ENCODE results near the gene ZNF503.

The ZNF503 gene

DNA sequence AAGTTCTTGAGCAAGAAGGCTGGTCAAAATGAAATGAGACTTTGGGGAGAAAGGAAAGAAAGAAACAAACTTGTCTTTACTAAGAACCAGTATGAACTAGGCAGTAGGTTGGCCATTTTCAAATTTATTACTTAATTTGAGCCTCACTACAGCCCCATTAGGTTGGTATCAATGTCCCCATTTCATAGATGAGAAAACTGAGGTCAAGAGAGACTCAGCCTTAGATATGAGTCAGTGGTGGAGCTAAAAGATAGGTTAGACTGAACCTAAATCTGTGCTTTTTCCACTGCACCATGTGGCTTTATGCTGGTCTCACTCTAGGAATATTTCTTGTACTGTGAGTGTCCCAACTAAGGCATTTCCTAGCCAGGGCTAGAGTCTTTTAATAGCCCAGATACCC lies 8.8 kb downstream of the ZNF503 start:
- H3K9me2 ChIP-seq (replicated peaks; ENCODE audit: insufficient read depth, low read length): no peaks in the 10 kb centered on the region

DNA sequence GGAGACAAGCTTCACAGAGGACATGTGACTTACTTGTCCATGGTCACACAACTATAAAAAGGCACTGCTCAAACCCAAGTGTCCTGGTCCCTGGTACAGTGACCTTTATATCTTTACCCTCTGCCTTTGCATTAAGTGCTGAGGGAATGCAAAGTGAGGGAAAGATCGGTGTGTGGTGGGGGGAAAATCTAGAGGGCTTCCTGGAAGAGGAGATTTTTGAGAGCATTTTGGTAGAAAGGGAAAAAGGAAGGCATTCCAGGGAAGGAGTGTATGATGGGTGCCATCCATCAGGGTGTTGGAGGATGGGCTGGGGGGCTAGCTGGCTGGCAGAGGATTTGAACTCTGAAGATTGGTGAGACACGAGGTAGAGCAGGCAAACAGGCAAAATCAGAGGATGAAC lies 9.3 kb downstream of the ZNF503 start:
- H3K27ac ChIP-seq (ENCODE audit: low read depth, low read length): no peak overlapping the region
- no peaks in the 10 kb centered on the region for H3K9me3 ChIP-seq (ENCODE audit: insufficient read depth, low read length)
- no peaks in the 10 kb centered on the region for H4K20me1 ChIP-seq (ENCODE audit: low read depth, low read length)
- H3K27me3 ChIP-seq (ENCODE audit: low read length): no peaks in the 10 kb centered on the region
- H3F3A ChIP-seq (ENCODE audit: insufficient read depth): no peaks in the 10 kb centered on the region
- H3K79me2 ChIP-seq (ENCODE audit: insufficient read depth, low read length): no peaks in the 10 kb centered on the region
- H2AFZ ChIP-seq (ENCODE audit: low read depth, low read length, severe bottlenecking): no peak overlapping the region
- no peaks in the 10 kb centered on the region for H3K36me3 ChIP-seq (ENCODE audit: low read length)
- no peak overlapping the region for H3K4me3 ChIP-seq (ENCODE audit: insufficient read depth, low read length, poor library complexity, severe bottlenecking)
- H3K9ac ChIP-seq (ENCODE audit: low read length): no peak overlapping the region
- H3K4me2 ChIP-seq (ENCODE audit: low read depth, low read length, poor library complexity, severe bottlenecking): no peak overlapping the region
- no peaks in the 10 kb centered on the region for H3K9me2 ChIP-seq (replicated peaks; ENCODE audit: insufficient read depth, low read length)
- TF ChIP-seq EZH2phosphoT487 (conservative IDR thresholded peaks at IDR 0.05; ENCODE audit: low read length) (no peak), CTCF (IDR thresholded peaks at IDR 0.05; ENCODE audit: insufficient read depth, low read length, poor library complexity, severe bottlenecking) (no peak)

More for the DNA sequence above, 8.8 kb downstream of the ZNF503 start:
- Histone ChIP-seq H2AFZ (ENCODE audit: low read depth, low read length, severe bottlenecking) (no peak overlapping the region), H4K20me1 (ENCODE audit: low read depth, low read length) (no peaks in the 10 kb centered on the region), H3K4me3 (ENCODE audit: insufficient read depth, low read length, poor library complexity, severe bottlenecking) (no peak overlapping the region), H3K4me2 (ENCODE audit: low read depth, low read length, poor library complexity, severe bottlenecking) (no peak overlapping the region), H3K9me3 (ENCODE audit: insufficient read depth, low read length) (no peaks in the 10 kb centered on the region), H3F3A (ENCODE audit: insufficient read depth) (no peaks in the 10 kb centered on the region), H3K9ac (ENCODE audit: low read length) (no peak overlapping the region), H3K27ac (ENCODE audit: low read depth, low read length) (no peak overlapping the region), H3K79me2 (ENCODE audit: insufficient read depth, low read length) (no peaks in the 10 kb centered on the region), H3K36me3 (ENCODE audit: low read length) (no peaks in the 10 kb centered on the region), H3K27me3 (ENCODE audit: low read length) (no peaks in the 10 kb centered on the region)
- no peak for TF ChIP-seq EZH2phosphoT487 (conservative IDR thresholded peaks at IDR 0.05; ENCODE audit: low read length)
- TF ChIP-seq CTCF (IDR thresholded peaks at IDR 0.05; ENCODE audit: insufficient read depth, low read length, poor library complexity, severe bottlenecking): no peak

DNA sequence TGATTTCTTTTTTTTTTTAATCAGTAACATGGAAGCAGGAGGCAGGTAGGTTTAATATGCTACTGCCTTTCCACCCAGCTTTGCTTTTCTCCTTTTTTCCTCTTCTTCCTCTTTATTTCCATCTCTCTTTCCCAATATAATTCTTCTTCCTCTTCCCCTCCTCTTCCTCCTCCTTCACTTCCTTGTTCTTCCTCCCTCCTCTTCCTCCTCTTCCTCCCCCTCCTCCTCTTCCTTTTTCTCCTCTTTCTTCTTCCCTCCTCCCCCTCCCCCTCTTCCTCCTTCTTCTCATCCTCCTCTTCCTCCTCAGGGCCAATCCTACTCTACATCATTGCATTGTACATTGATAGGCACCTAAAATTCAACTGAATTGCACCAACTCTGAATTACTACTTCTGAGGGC lies 11.4 kb downstream of the ZNF503 start:
- Histone ChIP-seq H3K36me3 (ENCODE audit: low read length) (no peaks in the 10 kb centered on the region), H3K4me3 (ENCODE audit: insufficient read depth, low read length, poor library complexity, severe bottlenecking) (no peak overlapping the region), H3K4me2 (ENCODE audit: low read depth, low read length, poor library complexity, severe bottlenecking) (no peak overlapping the region)

More for the DNA sequence above, 11.4 kb downstream of the ZNF503 start:
- H2AFZ ChIP-seq (ENCODE audit: low read depth, low read length, severe bottlenecking): no peak overlapping the region
- H3K27me3 ChIP-seq (ENCODE audit: low read length): no peaks in the 10 kb centered on the region
- no peak for TF ChIP-seq EZH2phosphoT487 (conservative IDR thresholded peaks at IDR 0.05; ENCODE audit: low read length)
- no peak for TF ChIP-seq CTCF (IDR thresholded peaks at IDR 0.05; ENCODE audit: insufficient read depth, low read length, poor library complexity, severe bottlenecking)
- no peaks in the 10 kb centered on the region for H4K20me1 ChIP-seq (ENCODE audit: low read depth, low read length)
- no peak overlapping the region for H3K27ac ChIP-seq (ENCODE audit: low read depth, low read length)
- H3K9me2 ChIP-seq (replicated peaks; ENCODE audit: insufficient read depth, low read length): no peaks in the 10 kb centered on the region
- H3F3A ChIP-seq (ENCODE audit: insufficient read depth): no peaks in the 10 kb centered on the region
- no peak overlapping the region for H3K9ac ChIP-seq (ENCODE audit: low read length)
- no peaks in the 10 kb centered on the region for H3K79me2 ChIP-seq (ENCODE audit: insufficient read depth, low read length)
- H3K9me3 ChIP-seq (ENCODE audit: insufficient read depth, low read length): no peaks in the 10 kb centered on the region
